ENCODE results near the gene PARP4.
"Not testable (repeated sequence)": the region's sequence is repeated elsewhere in the genome, so short reads cannot be mapped to it uniquely, and the experiment has no call there.

The PARP4 gene

DNA sequence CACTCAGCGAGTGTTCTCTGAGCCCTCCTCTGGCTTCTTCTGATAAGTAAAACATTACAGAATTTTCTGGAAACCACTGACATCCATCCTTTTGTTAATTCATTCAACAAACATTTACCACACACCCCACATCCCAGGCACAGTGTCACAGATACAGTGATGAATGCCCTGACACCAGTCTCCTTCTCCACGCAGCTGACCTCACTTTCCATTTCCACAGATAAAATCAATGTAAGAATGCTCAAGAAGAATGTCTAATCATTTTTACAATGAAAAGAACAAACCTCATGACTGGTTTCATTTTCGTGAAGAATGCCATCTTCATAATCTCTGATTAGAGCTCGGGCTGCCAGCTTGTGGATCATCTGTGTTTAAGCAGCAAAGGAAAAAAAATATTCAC lies 69.2 kb downstream of the PARP4 start:
- no peak for DNase-seq

DNA sequence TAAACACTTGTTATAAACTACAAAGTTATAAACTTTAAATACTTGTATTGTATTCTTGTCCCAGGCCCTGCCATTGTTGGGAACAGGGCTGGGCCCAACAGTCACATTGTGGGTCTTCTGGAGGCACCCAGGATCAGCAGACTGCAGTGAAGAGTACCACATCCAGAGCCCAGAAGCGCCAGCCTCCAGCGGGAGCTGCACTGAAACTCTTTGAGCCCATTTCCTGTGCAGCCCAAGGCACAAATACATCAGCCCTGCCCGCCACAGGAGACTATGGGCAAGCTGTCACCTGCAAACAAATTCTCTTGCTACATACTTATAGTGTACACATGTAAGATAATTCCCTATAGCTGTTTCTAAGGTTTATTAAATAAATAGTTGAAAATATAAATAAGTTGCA lies 86.5 kb downstream of the PARP4 start:
- DNase-seq: not testable (repeated sequence)

DNA sequence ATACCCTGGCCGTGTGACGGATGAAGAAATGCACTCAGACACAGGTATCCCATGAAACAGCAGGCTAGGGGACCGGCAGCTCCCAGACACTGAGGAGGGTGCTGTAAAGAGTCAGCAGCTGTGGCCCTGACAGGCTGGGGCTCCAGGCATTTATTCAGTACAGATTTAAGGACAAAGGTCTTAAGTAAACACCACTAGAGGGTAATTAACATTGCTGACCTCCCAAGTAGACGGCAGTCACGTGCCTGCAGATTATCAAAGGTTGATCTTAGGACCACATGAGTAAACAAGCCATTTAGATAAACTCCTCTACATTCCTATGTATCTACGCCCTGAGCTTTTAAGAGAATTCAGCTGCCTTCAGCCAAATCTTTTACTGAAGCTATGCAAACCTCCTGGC lies 92.9 kb downstream of the PARP4 start:
- DNase-seq: not testable (repeated sequence)

DNA sequence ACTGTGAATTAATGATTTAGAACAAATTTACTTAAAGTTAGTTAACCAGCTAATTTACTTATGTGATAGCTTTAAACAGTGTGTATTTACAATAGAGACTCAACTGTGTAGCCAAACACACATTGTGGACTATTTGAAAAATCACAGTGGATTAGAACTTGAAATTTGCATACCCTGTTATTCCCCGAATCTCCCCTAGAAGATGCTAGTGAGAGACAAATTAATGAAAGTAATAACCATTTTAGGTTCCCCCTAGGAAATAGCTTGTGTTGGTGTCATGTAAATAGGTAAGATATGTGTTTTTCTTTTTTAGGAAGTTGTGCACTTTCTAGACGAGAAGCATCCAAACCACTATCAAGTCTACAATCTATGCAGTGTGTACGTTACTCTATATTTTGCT lies 104.7 kb downstream of the PARP4 start:
- no peak for DNase-seq

DNA sequence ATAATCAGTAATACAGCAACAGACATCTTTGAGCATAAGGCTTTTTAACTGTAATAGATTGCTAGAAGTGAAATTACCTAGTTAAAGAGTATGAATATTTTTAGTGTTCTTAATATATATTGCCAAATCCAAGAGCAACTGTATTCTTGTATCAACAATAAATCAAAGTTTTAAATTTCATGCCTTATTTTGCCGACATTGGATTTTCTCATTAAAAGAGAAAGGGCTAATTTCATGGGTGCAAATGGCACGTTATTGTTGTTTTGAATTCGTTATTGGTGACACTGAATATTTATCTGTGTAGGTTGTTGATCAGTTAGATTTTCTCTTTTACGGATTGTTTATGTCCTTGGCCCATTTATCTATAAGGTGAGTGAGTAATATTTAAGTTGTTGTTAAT lies 106.1 kb downstream of the PARP4 start:
- no peak for DNase-seq

DNA sequence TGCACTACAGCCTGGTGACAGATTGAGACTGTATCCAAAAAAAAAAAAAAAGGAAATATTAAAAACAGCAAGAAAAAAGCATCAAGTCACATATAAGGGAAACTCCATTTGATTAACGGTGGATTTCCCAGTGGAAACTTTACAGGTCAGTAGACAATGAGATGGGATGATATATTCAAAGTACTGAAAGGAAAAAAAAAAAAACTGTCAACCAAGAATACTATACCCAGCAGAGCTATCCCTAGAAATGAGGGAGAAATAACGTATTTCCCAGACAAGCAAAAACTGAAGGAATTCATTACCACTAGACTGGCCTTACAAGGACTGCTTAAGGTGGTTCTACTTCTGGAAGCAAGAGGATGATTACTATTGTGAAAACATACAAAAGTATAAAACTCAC lies 115.8 kb downstream of the PARP4 start:
- no peak for DNase-seq

DNA sequence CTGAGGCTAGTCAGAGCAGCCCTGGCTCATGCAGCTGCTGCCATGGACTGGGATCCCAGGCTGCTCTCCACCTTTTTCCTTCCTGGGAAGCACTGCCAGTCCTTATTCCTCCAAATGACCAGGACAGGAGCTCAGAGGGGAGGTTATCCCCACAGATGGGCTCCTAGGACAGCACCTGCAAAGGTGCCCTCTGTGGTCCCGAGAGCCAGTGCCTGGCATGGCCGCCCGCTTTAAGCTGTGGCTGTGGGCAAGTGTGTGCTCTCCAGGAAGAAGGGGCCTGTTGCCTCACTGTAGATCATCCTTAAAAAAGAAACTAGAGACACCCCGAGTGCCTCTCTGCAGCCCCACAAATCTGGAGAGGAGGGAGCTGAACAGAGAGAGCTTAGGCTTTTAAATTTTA lies 119.6 kb downstream of the PARP4 start:
- no peak for DNase-seq

DNA sequence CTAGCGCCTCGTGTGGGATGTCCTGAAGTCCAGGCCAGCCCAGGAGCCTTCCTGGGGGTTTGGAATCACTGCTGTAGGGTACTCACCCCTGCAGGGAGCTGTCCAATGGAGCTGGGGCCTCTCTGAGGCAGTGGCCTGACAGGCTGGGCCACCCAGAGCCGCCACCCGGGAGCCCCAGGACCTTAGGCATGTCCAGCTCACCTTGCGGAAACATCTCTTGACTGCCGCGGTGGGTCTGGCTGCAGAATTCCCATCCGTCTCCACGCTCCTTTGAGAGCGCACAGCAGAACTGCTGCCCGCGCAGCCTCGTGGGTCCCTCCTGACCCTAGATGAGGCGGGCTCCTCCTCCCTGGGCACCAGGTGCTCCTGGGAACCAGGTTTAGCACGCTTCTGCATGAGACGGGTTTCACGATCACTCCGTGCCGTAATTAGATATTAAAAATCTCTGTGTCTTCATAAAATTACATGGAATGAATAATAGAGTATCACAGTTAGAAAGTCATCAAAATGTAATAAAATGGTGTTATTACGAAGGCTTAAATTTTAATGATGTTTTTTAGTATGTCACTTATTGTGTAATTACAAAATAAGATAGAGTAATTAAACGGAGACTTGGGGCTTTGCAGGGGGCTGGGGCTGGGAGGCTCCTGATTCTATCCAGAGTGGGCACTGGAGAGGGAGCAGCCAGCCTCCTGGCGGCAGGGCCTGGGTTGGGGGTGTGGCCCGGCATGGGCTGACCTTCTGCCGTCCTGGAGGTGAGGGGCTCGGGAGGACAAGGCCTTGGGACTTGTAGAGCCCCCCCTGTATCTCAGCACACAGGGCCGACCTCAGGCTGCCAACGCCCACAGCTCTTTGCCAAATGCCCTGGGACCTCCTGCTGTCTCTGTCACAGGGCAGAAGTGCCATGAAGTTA lies 120.6 kb downstream of the PARP4 start:
- DNase-seq: not testable (repeated sequence)

DNA sequence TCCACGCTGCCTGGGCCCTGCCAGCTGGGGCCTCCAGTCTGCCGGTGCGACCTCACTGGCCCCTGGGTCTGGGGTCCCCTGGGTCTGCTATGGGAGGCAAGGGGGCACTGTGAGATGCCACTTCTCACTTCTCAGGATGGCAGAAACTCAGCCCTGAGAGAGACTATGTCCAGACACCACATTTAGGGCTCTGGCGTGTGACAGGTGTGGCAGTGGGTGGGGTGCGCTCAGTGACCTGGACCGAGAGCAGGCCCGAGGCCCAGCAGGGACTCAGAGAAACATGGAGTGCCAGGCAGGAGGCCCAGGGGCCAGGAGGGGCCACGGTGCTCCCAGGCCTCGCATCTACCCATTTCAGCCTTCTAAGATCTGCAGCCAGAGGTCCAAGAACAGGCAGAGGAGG lies 121.8 kb downstream of the PARP4 start:
- not testable (repeated sequence) for DNase-seq

DNA sequence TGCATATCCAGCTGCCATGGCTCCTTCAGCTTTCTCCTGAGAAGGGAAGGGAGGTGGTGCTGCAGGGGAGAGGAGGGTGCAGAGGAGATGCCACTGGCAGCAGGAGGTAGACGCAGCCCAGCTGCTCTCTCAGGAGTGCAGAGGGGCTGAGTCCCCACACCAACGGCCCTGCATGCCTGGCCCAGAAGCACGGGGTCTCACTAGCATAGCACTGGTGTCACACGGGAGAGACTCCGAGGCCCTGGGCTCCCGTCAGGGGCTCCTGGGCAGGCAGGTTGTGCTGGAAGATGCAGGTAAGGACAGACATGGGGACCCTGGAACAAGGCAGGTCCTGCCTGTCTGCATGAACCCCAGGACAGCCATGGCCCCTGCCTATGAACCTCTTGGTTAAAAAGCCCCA lies 123.1 kb downstream of the PARP4 start:
- DNase-seq: no peak

DNA sequence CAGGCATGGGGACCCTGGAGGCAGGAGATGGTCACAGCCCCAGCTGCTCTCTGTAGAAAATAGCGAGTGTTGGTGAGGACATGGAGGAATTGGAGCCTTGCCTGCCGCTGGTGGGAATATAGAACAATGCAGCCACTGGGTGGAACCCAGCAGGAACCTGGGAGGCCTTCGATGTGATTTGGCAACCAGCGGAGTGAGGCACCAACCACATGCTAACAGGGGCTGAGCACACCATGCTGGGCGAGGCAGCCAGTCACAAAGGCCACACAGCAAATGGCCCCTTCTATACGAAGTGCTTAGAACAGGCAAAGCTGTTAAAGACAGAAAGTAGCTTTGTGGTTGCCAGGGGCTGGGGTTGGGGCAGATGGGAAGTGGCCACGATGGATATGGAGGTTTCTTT lies 123.8 kb downstream of the PARP4 start:
- not testable (repeated sequence) for DNase-seq

DNA sequence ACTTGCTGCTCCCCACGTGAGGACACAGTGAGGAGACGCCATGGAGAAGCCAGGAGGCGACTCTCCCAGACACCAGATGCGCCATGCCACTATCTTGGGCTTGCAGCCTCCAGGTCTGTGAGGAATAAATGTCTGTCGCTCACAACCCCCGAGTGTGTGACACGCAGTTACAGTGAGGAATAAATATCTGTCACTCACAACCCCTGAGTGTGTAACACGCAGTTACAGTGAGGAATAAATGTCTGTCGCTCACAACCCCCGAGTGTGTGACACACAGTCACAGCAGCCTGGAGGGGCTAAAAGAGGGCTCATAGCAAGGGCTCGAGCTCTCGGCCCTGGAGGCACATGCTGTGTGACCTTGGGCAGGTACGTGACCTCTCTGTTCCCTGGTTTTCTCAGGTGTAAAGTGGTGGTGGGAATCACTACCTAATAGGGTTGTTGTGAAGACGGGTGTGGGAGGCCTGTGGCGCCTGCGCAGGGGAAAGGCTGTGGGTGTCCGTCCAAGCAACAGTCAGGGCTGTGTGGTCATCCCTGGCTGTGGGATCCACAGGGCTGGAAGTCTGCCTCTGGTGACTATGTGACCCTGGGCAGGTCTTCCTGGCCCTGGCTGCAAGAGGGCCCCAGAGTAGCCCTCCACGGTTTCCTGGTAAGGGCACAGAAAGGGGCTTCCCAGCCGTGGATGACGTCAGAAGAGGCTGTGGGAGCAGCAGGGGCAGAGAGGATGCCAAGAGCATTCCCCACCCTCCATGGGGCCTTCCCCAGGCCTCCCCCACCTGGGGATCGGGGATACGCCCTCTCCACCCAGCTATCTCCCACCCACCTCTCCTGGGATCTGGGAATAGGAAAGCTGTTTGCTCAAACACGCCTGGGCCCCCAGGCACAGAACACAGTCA lies 125.5 kb downstream of the PARP4 start:
- DNase-seq: no peak

DNA sequence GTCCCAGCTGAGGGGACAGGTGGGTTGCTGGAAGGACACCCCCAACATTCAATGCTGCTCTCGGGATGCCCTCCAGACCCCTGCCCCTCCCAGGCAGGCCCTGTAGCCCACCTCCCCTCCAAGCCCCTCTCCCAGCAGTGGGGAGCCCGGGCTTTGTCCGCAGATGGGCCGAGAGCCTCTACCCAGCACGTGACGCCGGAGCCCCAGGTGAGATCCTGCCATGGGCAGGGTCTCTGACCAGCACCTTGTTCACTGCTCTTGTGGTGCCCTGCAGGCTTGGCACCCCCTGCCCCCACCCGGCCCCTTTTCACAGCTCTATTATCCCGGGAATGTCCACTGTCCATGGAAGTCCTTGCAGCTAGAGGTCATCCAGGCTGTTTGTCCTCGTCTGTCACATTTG lies 126.7 kb downstream of the PARP4 start:
- DNase-seq: no peak

DNA sequence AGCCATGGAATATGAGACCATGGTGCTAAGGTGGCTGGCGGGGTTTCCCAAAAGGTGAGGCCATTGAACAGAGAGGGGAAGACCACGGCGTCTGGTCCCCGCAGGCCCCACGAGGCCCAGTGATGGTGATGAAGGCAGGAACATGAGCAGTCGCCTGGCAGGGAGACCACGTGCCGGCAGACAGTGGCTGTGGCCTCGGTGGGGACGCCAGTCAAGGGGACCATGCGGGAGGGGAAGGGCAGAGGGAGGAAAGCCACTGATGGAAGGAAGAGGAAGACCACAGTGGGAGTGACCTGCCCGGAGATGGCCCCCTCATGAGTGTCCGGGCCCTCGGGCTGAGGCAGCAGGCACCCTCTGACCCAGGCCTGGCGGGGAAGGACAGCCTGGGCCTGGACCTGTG lies 127.6 kb downstream of the PARP4 start:
- DNase-seq: not testable (repeated sequence)

DNA sequence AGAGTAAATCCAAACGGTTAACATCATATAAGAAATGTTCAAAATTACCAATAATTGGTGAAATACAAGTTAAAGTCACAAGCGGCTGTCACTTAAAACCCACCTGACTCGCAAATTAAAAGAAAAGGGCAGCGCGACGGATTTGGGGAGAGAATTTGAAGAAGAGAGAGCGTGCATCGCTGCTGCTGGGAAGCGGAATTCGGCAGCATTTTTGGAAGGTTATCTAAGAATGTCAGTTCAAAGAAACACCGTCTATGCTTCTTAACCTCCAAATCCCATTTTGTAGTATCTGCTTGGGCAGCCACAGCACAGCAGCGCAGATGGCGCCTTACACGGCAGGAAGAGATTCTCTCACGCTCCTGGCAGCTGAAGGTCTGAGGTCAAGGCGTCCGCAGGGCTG lies 128.5 kb downstream of the PARP4 start:
- not testable (repeated sequence) for DNase-seq

DNA sequence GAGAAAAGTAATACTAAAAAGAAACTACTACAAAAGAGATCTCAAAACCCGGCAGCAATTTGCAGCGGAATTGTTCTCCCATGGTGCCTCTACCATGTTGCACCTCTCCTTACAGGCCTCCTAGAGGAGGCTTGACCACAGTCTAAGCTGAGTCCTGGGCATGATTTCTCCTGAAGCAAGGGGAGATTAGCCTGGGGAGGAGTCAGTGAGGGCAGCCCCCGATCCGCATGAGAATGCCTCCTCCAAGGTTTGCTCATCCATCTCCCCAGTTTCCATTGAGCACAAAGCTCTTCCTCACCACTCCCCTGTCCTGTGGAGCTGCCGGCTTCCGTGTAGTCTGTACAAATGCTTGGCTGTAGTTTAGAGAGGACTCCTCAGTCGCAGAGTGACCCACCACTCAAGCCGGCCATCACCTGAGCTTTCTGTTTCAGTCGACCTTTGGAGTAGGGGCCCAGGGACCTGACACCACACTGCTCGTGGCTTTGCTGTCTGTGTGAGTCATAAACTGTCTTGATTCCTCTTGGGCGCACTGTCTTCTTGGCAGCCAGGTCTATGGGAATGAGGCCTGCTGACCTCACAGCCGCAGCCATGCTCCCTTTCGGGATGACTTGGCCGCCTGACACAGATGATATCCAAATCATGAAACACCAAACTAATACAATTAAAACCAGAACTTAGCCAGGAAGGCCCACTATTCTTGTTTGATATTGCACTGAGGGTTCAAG lies 130.9 kb downstream of the PARP4 start:
- no peak for DNase-seq

DNA sequence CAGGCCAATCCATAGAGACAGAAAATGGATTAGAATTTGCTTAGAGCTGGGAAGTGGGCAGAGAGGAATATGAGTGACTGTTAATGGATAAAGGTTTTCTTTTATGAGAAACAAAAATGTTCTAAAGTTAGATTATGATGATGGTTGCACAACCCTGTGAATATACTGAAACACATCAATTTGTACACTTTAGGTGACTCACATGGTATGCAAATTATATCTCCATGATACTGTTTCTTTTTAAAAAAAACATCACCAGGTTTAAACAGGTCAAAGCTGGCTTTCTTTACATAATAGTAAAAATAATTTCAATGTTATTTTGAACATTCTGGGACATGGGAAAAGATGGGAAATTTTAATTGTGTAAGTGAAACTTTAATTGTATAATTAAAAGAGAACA lies 131.7 kb downstream of the PARP4 start:
- DNase-seq: not testable (repeated sequence)

DNA sequence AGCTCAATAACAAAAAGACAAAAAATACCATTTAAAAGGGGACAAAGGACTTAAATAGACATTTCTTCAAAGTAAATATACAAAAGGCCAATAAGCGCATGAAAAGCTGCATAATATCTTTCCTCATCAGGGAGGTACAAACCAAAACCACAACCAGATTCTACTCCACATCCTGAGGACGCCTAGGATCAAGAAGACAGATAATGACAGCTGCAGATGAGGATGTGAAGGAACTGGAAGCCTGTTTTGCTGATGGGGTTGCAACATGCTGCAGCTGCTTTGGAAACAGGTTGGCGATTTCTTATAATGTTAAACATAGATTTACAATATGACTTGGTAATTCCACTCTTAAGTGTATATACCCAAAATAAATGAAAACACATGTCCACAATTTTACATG lies 132.4 kb downstream of the PARP4 start:
- DNase-seq: not testable (repeated sequence)

DNA sequence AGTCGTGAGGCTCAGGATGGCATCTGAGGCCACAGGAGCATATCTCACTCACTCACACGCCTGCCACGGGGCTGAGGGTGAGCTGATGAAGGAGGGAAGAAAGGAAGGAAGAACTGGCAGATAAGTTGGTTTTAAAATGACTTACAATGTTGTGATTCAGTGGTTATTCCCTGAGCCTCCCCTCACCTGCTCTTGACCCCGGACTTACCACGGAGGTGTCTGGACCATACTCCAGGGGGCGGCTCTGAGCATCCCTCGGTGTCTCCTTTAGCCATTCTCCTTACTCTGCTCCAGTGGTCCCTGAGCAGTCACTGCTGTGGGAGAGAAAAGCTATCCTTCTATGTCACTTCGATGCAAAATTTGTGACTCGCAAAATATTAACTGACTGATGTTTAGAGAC lies 141.3 kb downstream of the PARP4 start:
- not testable (repeated sequence) for DNase-seq
